T follicular helper cell (primary cell): ENCODE results near the gene AMN.

Source experiments
- DNase-seq: peaks from one replicate; pipeline ENCODE4 v3.0.0-alpha.2; 2020; ENCODE audit warnings: low read depth

AMN gene

GRCh38 chr14:102943979-102944378 is 21.5 kb downstream of the AMN start:
- DNase-seq = no peak

GRCh38 chr14:102944448-102945330 is 22.2 kb downstream of the AMN start:
- DNase-seq = no peak

GRCh38 chr14:102945346-102946130 is 23.1 kb downstream of the AMN start:
- no peak for DNase-seq

- no peak for DNase-seq
These were observed 25.0 kb downstream of the AMN start for GRCh38 chr14:102947321-102948103.

GRCh38 chr14:102948698-102949061 is 26.2 kb downstream of the AMN start:
- no peak for DNase-seq

- DNase-seq = no peak
These were observed 26.8 kb downstream of the AMN start for GRCh38 chr14:102949062-102949800.

GRCh38 chr14:102949801-102950451 is 27.5 kb downstream of the AMN start:
- DNase-seq = no peak

- DNase-seq = no peak
These were observed 28.6 kb downstream of the AMN start for GRCh38 chr14:102951034-102951433.

- DNase-seq = no peak
These were observed 29.3 kb downstream of the AMN start for GRCh38 chr14:102951799-102952198.

GRCh38 chr14:102952276-102952675 is 29.8 kb downstream of the AMN start:
- no peak for DNase-seq

GRCh38 chr14:102953100-102953499 is 30.6 kb downstream of the AMN start:
- DNase-seq = no peak

GRCh38 chr14:102954081-102954789 is 31.8 kb downstream of the AMN start:
- DNase-seq = no peak

- DNase-seq = no peak
These were observed 33.4 kb downstream of the AMN start for GRCh38 chr14:102955636-102956408.

- no peak for DNase-seq
These were observed 34.8 kb downstream of the AMN start for GRCh38 chr14:102957222-102957621.

GRCh38 chr14:102958461-102958860 is 36.0 kb downstream of the AMN start:
- no peak for DNase-seq

- DNase-seq = no peak
These were observed 39.7 kb downstream of the AMN start for GRCh38 chr14:102962111-102962627.

- no peak for DNase-seq
These were observed 41.8 kb downstream of the AMN start for GRCh38 chr14:102964152-102964730.

- no peak for DNase-seq
These were observed 42.8 kb downstream of the AMN start for GRCh38 chr14:102965282-102965681.
